SH-SY5Y (cell line): ENCODE data around the gene ATP5F1E.

ENCODE experiments used
- GATA2 ChIP-seq: IDR thresholded peaks from 2 replicates; pipeline ENCODE4 v1.6.1; 2011; ENCODE audit warnings: mild to moderate bottlenecking, low read depth, low read length
- GATA3 ChIP-seq: IDR thresholded peaks from 2 replicates; pipeline ENCODE4 v1.6.1; 2011; ENCODE audit warnings: low read depth, mild to moderate bottlenecking, low read length, moderate library complexity

GRCh38 chr20:59013031-59013951, 18.8 kb downstream of the ATP5F1E start:
- no peak for TF ChIP-seq GATA2
- TF ChIP-seq GATA3: no peak
